Measurements from ENCODE around the gene PMEPA1. TPM values are rescaled to one million over a fixed set of nuclear protein-coding genes. Genes with fewer than 3 reads are reported as not detected.

PMEPA1 gene
- total and polyA plus RNA-seq, 10 donors = 4.8 to 15.7 (median 9.2) TPM

GRCh38 chr20:57696401-57696961 lies 13.3 kb downstream of the PMEPA1 start:
- H3K27ac ChIP-seq = no peak overlapping the region
- no peaks in the 10 kb centered on the region for H3K36me3 ChIP-seq
- TF ChIP-seq POLR2AphosphoS5 (IDR thresholded peaks at IDR 0.05) = no peak
- TF ChIP-seq CTCF (IDR thresholded peaks at IDR 0.05 in 8 of 11, conservative IDR thresholded peaks at IDR 0.05 in 3 of 11) = no peak
- no peak for TF ChIP-seq POLR2A (IDR thresholded peaks at IDR 0.05)
- H3K27me3 ChIP-seq (replicated peaks in 1 of 7) = no peaks in the 10 kb centered on the region
- no peaks in the 10 kb centered on the region for H3K9me3 ChIP-seq
- H3K4me1 ChIP-seq = peaks cover 0 to 99% (median 60%) of the 10 kb centered on the region in 6 donors
- H3K4me3 ChIP-seq = no peak overlapping the region
- WGBS, 5 donors = 91 to 96% (median 94%) methylated on average over 12 of the region's 12 CpGs
- intact Hi-C loops (cut with DNase I; ENCODE audit: low total_unique reads) = no loop called here
- no peak for DNase-seq

GRCh38 chr20:57695940-57696339 lies 13.9 kb downstream of the PMEPA1 start:
- no peaks in the 10 kb centered on the region for H3K36me3 ChIP-seq
- H3K27ac ChIP-seq = no peak overlapping the region
- no peak for DNase-seq
- WGBS, 5 donors = 50 to 67% (median 59%) methylated on average over 4 to 5 of the region's 5 CpGs
- TF ChIP-seq POLR2AphosphoS5 (IDR thresholded peaks at IDR 0.05) (no peak), CTCF (IDR thresholded peaks at IDR 0.05 in 8 of 11, conservative IDR thresholded peaks at IDR 0.05 in 3 of 11) (no peak), POLR2A (IDR thresholded peaks at IDR 0.05) (no peak)
- H3K4me1 ChIP-seq = peaks cover 0 to 99% (median 55%) of the 10 kb centered on the region in 6 donors
- H3K27me3 ChIP-seq (replicated peaks in 1 of 7) = no peaks in the 10 kb centered on the region
- H3K9me3 ChIP-seq = no peaks in the 10 kb centered on the region
- intact Hi-C loops (cut with DNase I; ENCODE audit: low total_unique reads) = no loop called here
- no peak overlapping the region for H3K4me3 ChIP-seq

- no peak for DNase-seq
- H3K36me3 ChIP-seq = no peaks in the 10 kb centered on the region
- H3K27ac ChIP-seq = no peak overlapping the region
- TF ChIP-seq POLR2A (IDR thresholded peaks at IDR 0.05) = no peak
- TF ChIP-seq CTCF (IDR thresholded peaks at IDR 0.05 in 8 of 11, conservative IDR thresholded peaks at IDR 0.05 in 3 of 11) = no peak
- no peak for TF ChIP-seq POLR2AphosphoS5 (IDR thresholded peaks at IDR 0.05)
- intact Hi-C loops (cut with DNase I; ENCODE audit: low total_unique reads) = no loop called here
- no peak overlapping the region for H3K4me3 ChIP-seq
- WGBS, 5 donors = 81 to 96% (median 89%) methylated on average over 7 to 11 of the region's 11 CpGs
- no peaks in the 10 kb centered on the region for H3K9me3 ChIP-seq
- H3K4me1 ChIP-seq = peaks cover 0 to 93% (median 47%) of the 10 kb centered on the region in 6 donors
- H3K27me3 ChIP-seq (replicated peaks in 1 of 7) = no peaks in the 10 kb centered on the region
Observed at GRCh38 chr20:57695012-57695411, 14.8 kb downstream of the PMEPA1 start.

GRCh38 chr20:57694481-57694880 lies 15.3 kb downstream of the PMEPA1 start:
- intact Hi-C loops (cut with DNase I; ENCODE audit: low total_unique reads) = no loop called here
- DNase-seq = no peak
- WGBS, 5 donors = 86 to 95% (median 90%) methylated on average over 4 of the region's 4 CpGs
- Histone ChIP-seq H3K9me3 (no peaks in the 10 kb centered on the region), H3K4me3 (no peak overlapping the region), H3K36me3 (no peaks in the 10 kb centered on the region), H3K27ac (no peak overlapping the region), H3K4me1 (peaks cover 0 to 88% (median 43%) of the 10 kb centered on the region in 6 donors), H3K27me3 (replicated peaks in 1 of 7) (no peaks in the 10 kb centered on the region)
- TF ChIP-seq POLR2AphosphoS5 (IDR thresholded peaks at IDR 0.05) (no peak), POLR2A (IDR thresholded peaks at IDR 0.05) (no peak), CTCF (IDR thresholded peaks at IDR 0.05 in 8 of 11, conservative IDR thresholded peaks at IDR 0.05 in 3 of 11) (no peak)
